Measurements from ENCODE around the gene SIGLEC12. TPM values are rescaled to one million over a fixed set of nuclear protein-coding genes. Genes with fewer than 3 reads are reported as not detected.

SIGLEC12 gene
- total RNA-seq, 1 experiment from 2014 or later: not detected

DNA sequence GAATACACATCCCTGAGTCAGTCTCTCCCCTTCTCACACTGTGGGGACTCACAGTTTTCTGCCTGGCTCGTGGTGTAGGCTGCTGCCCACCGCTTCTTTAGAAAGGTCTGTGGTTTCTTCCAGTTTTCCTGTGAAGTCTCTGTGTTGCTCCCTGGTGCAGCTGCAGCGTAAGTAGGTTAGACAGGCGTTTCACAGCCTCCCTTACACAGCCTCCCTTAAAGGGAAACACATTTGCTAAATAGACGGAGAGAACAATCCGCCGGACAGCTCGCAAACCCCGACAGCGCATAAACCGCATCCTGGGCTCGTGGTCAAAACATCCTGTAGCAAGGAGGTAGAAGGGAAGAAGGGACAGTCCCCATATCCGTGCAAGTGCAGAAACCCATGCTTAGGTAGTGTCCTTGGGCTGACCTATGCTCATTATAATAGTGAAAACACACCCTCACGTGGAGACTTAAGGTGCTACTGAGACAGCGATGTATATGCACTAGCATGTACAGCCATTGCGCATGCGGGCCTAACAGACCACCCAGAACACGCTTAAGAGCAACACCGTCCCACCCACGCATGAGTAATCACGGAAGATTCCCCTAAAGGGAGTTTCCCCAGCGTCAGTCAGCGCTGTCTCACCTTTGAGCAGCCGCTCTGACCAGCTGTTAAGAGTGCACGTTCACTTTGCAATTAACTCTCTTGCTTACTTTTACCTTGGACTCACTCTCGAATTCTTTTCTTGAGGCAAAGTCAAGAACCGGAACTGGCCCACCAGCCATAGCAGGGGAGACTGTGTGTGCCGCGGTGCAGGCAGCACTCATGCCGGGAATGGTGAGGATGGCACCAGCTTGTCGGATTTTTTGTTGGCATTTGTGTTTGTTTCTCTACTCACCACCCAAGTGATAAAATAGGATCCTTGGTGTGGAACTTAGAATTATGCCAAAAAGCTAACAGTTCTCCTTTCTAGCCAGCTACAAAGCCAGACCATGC, 59.9 kb downstream of the SIGLEC12 start:
- no peak overlapping the region for H3K4me3 ChIP-seq (ENCODE audit: low read depth, low read length, poor library complexity, severe bottlenecking)
- DNase-seq (ENCODE audit: low spot score): no peak
- ChIA-PET POLR2A (ENCODE audit: low non-redundant PET) (no interaction called here), CTCF (no interaction called here)
- no peak for TF ChIP-seq EZH2 (IDR thresholded peaks at IDR 0.05; ENCODE audit: borderline replicate concordance, low read depth, low read length, poor library complexity, severe bottlenecking)
- no peak for TF ChIP-seq CTCF (conservative IDR thresholded peaks at IDR 0.05; ENCODE audit: low read depth, low read length)
- H3K9me3 ChIP-seq (ENCODE audit: low read depth, low read length, poor library complexity, severe bottlenecking): no peaks in the 10 kb centered on the region
- no peaks in the 10 kb centered on the region for H3K36me3 ChIP-seq (ENCODE audit: insufficient read depth, low read length, poor library complexity, severe bottlenecking)
- no peaks in the 10 kb centered on the region for H3K4me1 ChIP-seq (ENCODE audit: insufficient read depth, low read length, poor library complexity, severe bottlenecking)
- no TSS peak for BruUV-seq (replicated peaks)
- peaks cover 49% of the 10 kb centered on the region for H3K27me3 ChIP-seq (replicated peaks; ENCODE audit: insufficient read depth, low read depth, low read length, poor library complexity)
- no peak overlapping the region for H3K27ac ChIP-seq (ENCODE audit: low read depth, low read length, poor library complexity, severe bottlenecking)
- intact Hi-C loops (cut with micrococcal nuclease; ENCODE audit: unreplicated experiment): no loop called here

Other genes with a start within 250 kb of the SIGLEC12 start
- 0.39 and 0.94 TPM in 2 replicates for gene IGLON5, start 190.2 kb downstream of the SIGLEC12 start, total RNA-seq (2021)
- 0.69 and 0.94 TPM in 2 replicates for gene VSIG10L, start 159.7 kb downstream of the SIGLEC12 start, total RNA-seq (2021)
- gene ETFB, start 135.4 kb downstream of the SIGLEC12 start, total RNA-seq (2021): 52.6 and 60.6 TPM in 2 replicates
- gene CLDND2, start 132.8 kb downstream of the SIGLEC12 start, total RNA-seq (2021): not detected in 2 replicates
- gene NKG7, start 129.1 kb downstream of the SIGLEC12 start, total RNA-seq (2021): not detected in 2 replicates
- not detected in 2 replicates for gene LIM2, start 113.8 kb downstream of the SIGLEC12 start, total RNA-seq (2021)
- not detected in 2 replicates for gene C19orf84, start 111.2 kb downstream of the SIGLEC12 start, total RNA-seq (2021)
- not detected in 2 replicates for gene SIGLEC10, start 84.2 kb downstream of the SIGLEC12 start, total RNA-seq (2021)
- gene SIGLEC8, start 43.3 kb downstream of the SIGLEC12 start, total RNA-seq (2021): not detected in 2 replicates
- not detected in 2 replicates for gene CEACAM18, start 23.3 kb downstream of the SIGLEC12 start, total RNA-seq (2021)
- not detected in 2 replicates for gene SIGLEC6, start 29.9 kb upstream of the SIGLEC12 start, total RNA-seq (2021)
- 10.4 and 15.1 TPM in 2 replicates for gene ZNF175, start 69.5 kb upstream of the SIGLEC12 start, total RNA-seq (2021)
- not detected in 2 replicates for gene SIGLEC5, start 128.6 kb upstream of the SIGLEC12 start, total RNA-seq (2021)
- not detected in 2 replicates for gene SIGLEC14, start 145.0 kb upstream of the SIGLEC12 start, total RNA-seq (2021)
- 28.4 and 28.6 TPM in 2 replicates for gene SPACA6, start 191.5 kb upstream of the SIGLEC12 start, total RNA-seq (2021)
- not detected in 2 replicates for gene HAS1, start 222.2 kb upstream of the SIGLEC12 start, total RNA-seq (2021)